ENCODE measurements around the gene THG1L. TPM values are rescaled to one million over a fixed set of nuclear protein-coding genes. Genes with fewer than 3 reads are reported as not detected.

THG1L gene
- total RNA-seq, 2 donors from 2014 or later = 33.4 to 35.7 TPM

GRCh38 chr5:157779221-157779620 is 48.0 kb downstream of the THG1L start:
- Mint-ChIP-seq H3K27me3 (ENCODE audit: low read depth) (no peaks in the 10 kb centered on the region), H3K4me3 (no peak overlapping the region), H3K27ac (no peak overlapping the region), H3K9me3 (no peaks in the 10 kb centered on the region), H3K4me1 (ENCODE audit: low read depth) (no peaks in the 10 kb centered on the region), H3K36me3 (ENCODE audit: insufficient read depth in 2 of 2) (no peaks in the 10 kb centered on the region)
- no peak for ATAC-seq (replicated peaks in 1 of 2)
- DNase-seq = no peak

- Mint-ChIP-seq H3K36me3 (ENCODE audit: insufficient read depth in 2 of 2) (peaks cover 3 to 12% of the 10 kb centered on the region in 2 donors), H3K9me3 (no peaks in the 10 kb centered on the region), H3K4me3 (no peak overlapping the region), H3K27ac (no peak overlapping the region), H3K27me3 (ENCODE audit: low read depth) (no peaks in the 10 kb centered on the region), H3K4me1 (ENCODE audit: low read depth) (no peaks in the 10 kb centered on the region)
- no peak for ATAC-seq (replicated peaks in 1 of 2)
- DNase-seq = no peak
Measured at GRCh38 chr5:157785801-157786200, 54.6 kb downstream of the THG1L start.

Other genes with a start within 250 kb of the THG1L start
- gene ADAM19, start 155.6 kb upstream of the THG1L start, total RNA-seq = 100 to 1,000 TPM in 1 of 2 donors, 10 to 100 TPM in 1; 50.2 to 127 TPM
- 1 to 10 TPM in 1 of 2 donors, under 1 TPM in 1; 0.34 to 2.0 TPM for gene SOX30, start 79.0 kb upstream of the THG1L start, total RNA-seq
- gene C5orf52, start 59.9 kb upstream of the THG1L start, total RNA-seq = not detected
- 1 to 10 TPM; 6.7 to 7.4 TPM for gene LSM11, start 12.3 kb downstream of the THG1L start, total RNA-seq
- gene CLINT1, start 127.7 kb downstream of the THG1L start, total RNA-seq = 10 to 100 TPM; 60.7 to 66.0 TPM